Stimulated activated CD8-positive, alpha-beta memory T cell treated with anti-CD3 and anti-CD28 coated beads, Interleukin-2, amount 100 ng/mL, for 48 hours (primary cell): ENCODE measurements around the gene CADM2.
A peak's percentile ranks its signal among the peaks of the same experiment; 100 is the strongest.
"Not testable (repeated sequence)": the region's sequence is repeated elsewhere in the genome, so short reads cannot be mapped to it uniquely, and the experiment has no call there.

ENCODE experiments used
- DNase-seq, 2 donors: peaks; one replicate each; pipeline ENCODE4 v3.0.0-alpha.2; 2020; ENCODE audit warnings: low read depth in 2 of 2

Gene CADM2

GRCh38 chr3:85481411-85482212, 522.8 kb downstream of the CADM2 start:
- no peak for DNase-seq

GRCh38 chr3:85482213-85482490, 523.4 kb downstream of the CADM2 start:
- no peak for DNase-seq

- DNase-seq, result no peak
Measured at GRCh38 chr3:85483986-85484385, 525.2 kb downstream of the CADM2 start.

- DNase-seq, result no peak
Measured at GRCh38 chr3:85487375-85487774, 528.6 kb downstream of the CADM2 start.

DNA sequence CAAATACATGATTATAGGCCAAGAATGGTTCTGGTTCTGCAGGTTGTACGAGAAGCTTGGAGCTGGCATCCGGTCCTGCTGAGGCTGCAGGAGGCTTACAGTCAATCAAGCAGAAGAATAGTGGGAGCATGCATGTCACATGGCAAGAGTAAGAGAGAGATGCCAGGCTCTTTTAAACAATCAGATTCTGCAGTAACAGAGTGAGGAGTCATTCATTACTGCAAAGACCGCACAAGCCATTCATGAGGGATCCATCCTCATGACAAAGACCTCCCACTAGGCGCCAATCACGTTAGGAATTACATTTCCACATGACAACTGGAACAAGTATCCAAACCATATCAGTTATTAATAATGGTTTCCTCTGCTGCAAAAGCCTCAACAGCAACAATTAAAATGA, 536.8 kb downstream of the CADM2 start:
- DNase-seq, result no peak

GRCh38 chr3:85498177-85498576, 539.4 kb downstream of the CADM2 start:
- DNase-seq, result no peak

DNA sequence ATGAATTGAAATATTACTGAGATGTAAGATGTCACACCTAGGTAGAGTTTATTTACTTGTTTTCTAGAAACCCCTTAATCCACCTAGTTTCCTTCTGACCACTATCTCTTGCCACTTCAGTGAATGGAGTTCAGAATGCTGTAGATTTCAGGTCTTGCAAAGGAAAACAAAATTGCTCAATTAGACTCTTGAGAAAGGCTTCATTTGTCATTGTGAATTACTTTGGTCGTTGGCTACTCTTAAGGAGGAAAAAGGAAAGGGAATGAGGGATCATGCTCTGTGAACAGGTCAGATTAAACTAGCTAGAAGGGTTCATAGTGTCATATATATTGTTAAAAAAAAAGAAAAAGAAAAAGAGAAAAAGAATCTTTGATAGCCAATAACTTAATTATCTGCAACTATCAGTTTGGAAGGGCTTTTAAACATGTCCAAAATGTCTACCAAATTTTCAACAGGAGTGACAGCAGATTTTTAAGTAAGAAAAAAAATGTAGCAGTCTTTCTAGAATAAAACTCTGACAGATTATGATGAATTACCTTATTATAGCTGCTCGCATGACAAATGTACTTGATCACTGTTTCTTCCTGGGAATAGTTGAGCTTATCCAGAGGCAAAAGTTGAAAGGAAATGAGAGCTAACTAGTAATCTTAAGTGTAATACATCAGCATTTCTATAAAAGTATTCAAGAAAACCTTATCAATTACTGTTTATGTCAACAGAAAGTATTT, 543.5 kb downstream of the CADM2 start:
- DNase-seq, result no peak

DNA sequence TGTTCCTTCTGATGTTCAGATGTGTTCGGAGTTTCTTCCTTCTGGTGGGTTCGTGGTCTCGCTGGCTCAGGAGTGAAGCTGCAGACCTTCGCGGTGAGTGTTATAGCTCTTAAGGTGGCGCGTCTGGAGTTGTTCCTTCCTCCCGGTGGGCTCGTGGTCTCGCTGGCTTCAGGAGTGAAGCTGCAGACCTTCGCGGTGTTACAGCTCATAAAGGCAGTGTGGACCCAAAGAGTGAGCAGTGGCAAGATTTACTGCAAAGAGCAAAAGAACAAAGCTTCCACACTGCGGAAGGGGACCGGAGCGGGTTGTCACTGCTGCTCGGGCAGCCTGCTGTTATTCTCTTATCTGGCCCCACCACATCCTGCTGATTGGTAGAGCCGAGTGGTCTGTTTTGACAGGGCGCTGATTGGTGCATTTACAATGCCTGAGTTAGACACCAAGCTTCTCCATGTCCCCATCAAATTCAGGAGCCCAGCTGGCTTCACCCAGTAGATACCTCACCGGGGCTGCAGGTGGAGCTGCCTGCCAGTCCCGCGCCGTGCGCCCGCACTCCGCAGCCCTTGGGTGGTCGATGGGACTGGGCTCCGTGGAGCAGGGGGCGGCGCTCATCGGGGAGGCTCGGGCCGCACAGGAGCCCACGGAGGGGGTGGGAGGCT, 545.5 kb downstream of the CADM2 start:
- not testable (repeated sequence) for DNase-seq

DNA sequence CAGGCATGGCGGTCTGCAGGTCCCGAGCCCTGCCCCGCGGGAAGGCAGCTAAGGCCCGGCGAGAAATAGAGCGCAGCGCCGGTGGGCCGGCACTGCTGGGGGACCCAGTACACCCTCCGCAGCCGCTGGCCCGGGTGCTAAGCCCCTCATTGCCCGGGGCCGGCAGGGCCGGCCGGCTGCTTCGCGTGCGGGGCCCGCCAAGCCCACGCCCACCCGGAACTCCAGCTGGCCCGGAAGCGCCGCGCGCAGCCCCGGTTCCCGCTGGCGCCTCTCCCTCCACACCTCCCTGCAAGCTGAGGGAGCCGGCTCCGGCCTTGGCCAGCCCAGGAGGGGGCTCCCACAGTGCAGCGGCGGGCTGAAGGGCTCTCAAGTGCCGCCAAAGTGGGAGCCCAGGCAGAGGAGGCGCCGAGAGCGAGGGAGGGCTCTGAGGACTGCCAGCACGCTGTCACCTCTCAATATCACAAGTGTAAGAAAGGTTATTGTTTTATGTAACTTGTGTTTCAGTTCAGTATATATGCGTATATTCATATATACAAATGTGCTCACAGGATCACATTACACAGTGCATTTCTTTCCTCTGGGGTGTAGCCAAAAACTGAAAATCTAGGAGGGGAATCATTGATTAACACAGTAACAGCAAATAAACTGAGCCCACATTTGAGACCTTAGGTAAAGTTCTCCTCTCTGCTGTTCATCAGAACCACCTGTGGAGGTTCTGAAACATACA, 546.2 kb downstream of the CADM2 start:
- not testable (repeated sequence) for DNase-seq

- DNase-seq, result not testable (repeated sequence)
Measured at GRCh38 chr3:85507052-85507451, 548.3 kb downstream of the CADM2 start.

GRCh38 chr3:85508659-85509058, 549.9 kb downstream of the CADM2 start:
- no peak for DNase-seq

DNA sequence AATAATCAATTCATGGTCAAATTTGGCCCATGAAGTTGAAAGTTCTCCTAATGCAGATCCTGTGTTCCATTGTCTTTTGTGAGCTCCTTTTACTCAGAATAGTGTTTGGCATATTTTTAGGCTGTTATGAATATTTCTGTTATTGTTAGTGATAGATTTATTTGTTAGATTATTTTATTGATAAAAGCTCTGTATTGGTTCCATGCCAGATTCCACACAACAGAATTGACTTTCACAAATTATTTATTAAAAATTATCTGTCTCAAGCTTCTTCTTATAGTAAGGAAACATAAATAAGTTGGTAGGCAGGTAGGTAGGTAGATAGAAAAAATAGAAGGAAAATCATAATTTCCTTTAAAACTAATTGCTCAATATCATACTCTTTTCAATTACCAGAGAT, 557.4 kb downstream of the CADM2 start:
- DNase-seq, result no peak

DNA sequence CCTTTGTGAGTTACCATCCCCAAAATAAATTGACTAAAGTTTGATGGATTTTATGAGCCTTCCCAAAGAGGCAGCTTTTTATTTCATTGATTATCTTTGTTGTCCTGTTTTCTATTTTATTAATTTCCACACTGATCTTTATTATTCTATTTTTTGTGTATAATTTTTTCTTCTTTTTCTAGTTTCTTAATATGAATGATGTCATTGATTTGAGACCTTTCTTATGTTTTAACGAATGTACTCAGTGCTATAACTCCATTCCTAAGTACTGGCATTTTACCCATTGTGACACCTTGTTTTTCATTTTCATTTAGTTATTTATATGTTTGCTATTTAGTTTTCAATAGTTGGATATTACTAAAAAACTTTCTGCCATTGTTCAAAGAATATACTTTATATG, 565.3 kb downstream of the CADM2 start:
- no peak for DNase-seq

GRCh38 chr3:85525264-85525663, 566.5 kb downstream of the CADM2 start:
- no peak for DNase-seq

GRCh38 chr3:85533586-85533985, 574.8 kb downstream of the CADM2 start:
- DNase-seq, result no peak

DNA sequence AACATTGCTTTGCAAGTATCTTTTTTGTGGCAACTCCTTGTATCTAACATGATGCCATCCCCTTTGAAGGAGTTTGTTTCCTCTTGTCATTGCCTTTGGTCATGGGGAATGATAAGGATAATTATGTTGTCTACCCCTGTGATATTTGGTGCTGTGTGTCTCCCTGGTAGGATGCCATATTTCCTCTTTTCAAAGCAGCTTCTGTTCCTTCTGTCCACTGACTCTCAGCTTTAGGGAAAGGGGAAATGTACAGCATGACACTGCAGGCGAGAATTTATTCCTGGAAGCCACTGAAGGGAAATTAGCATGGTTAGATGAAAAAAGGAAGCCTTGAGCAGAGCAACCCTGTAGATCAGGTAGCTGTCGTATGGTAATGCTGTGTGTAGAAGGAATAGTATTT, 576.7 kb downstream of the CADM2 start:
- DNase-seq, result no peak

- no peak for DNase-seq
Measured at GRCh38 chr3:85539232-85539631, 580.4 kb downstream of the CADM2 start.

DNA sequence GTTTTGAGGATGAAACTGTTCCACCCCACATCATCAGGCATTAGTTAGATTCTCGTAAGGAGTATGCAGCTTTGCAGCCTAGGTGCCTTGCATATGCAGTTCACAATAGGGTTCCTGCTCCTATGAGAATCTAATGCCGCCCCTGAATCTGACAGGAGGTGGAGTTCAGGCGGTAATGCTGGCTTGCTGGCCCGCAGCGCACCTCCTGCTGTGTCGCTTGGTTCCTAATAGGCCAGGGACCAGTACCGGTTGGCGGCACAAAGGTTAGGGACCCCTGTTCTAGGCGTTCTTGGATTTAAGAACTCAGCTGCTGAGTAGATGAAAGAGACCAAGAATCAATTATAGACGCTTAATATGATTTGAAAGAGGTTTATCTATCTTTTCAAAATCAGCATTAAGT, 595.4 kb downstream of the CADM2 start:
- DNase-seq, result no peak

- no peak for DNase-seq
Measured at GRCh38 chr3:85560088-85560785, 601.4 kb downstream of the CADM2 start.

- peak; percentile 5 for DNase-seq
Measured at GRCh38 chr3:85567071-85567676, 608.4 kb downstream of the CADM2 start.

- DNase-seq, result no peak
Measured at GRCh38 chr3:85570819-85571218, 612.0 kb downstream of the CADM2 start.
